NCI-H1436 treated with DMSO at 0.1 percent for 48 hours (cell line): ENCODE data around the gene C1QA.

Source experiments
- DNase-seq: peaks from one replicate; lab custom pipeline; 2025; lab: John Stamatoyannopoulos, UW

C1QA gene, protein sequence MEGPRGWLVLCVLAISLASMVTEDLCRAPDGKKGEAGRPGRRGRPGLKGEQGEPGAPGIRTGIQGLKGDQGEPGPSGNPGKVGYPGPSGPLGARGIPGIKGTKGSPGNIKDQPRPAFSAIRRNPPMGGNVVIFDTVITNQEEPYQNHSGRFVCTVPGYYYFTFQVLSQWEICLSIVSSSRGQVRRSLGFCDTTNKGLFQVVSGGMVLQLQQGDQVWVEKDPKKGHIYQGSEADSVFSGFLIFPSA

DNA sequence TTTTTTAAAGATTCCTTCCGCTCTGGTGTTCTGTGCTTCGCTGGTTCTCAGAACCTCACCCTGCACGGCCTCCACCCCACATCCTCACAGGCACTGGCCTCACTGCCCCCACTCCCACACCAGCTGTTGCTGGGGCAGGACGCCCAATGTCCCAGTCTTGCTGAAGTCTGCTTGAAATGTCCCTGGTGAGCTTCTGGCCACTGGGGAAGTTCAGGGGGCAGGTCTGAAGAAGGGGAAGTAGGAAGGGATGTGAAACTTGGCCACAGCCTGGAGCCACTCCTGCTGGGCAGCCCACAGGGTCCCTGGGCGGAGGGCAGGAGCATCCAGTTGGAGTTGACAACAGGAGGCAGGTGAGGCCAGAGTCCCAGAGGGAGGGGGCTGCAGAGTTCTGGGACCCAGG lies at the start of gene C1QA:
Gene C1QA (plus strand): TSS at position 276 of the 400 bp plus-strand sequence. CDS start 989 bp downstream, outside the sequence.
- no peak for DNase-seq

DNA sequence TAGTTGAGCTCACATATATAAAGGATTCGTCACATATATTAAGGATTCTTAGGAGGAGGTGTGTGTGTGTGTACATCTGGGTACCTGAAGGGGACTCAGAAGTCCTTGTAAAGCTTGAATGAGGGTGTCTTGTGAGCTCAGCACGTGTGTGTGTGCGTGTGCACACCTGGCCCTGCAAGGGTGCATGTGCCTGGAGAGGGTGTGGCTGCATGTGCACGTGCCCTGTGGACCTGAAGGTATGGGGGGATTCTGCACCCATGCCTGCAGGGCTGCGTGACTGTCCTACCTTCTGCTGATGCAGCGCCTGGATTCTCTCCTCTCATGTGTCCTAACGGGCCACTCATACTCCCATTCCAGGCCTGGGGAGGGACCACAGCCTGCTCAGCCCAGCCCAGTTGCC lies 49.2 kb upstream of the C1QA start:
- DNase-seq = no peak

DNA sequence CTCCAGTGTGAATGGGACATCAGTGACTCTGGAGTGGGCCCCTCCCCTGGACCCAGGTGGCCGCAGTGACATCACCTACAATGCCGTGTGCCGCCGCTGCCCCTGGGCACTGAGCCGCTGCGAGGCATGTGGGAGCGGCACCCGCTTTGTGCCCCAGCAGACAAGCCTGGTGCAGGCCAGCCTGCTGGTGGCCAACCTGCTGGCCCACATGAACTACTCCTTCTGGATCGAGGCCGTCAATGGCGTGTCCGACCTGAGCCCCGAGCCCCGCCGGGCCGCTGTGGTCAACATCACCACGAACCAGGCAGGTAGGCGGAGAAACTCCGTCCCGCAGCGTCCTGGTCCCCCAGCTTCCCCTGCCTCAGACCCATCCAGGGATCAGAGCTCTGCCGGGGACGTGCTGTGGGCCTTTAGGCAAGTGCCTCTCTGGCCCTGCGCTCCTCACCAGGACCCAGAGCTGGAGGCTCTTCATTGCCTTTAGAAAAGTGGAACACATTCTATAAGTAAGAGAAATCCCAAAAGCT lies 47.5 kb upstream of the C1QA start:
- no peak for DNase-seq

DNA sequence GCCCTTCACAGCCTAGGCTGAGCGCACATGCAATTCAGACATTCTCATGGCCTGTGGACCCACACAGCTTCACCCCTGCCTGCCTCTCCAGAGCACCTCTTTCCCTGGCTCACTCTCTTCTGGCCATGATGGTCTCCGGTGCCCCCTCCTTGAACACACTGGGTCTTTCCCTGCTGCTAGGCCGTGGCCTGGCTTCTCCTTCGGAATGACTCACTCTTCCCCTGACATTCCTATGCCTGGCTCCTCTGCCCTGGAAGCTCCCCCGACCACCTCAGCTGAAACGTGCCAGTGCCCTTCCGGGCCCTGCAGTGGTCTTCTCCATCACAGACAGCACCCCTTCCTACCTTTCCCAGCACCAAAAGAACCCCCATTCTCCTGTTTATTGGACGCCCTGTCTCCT lies 44.9 kb upstream of the C1QA start:
- DNase-seq = no peak

DNA sequence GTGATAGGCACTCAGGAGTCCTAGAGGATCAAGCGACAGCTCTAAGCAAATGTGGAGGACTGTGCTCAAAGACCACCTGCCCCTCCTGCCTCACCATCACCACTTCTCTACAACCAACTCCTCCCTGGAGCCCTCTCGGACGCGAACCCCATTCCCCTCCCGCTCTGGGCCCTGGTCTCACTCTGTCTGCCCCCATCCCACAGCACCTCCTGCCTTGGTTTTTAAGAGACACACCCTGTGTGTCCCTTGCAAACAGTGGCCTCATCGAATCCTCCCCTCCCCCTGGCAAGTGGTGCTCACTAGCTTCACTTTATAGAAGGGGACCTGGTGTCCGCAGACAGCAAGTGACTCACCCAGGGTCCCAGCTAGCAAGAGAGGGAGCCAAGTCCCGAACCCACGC lies 44.4 kb upstream of the C1QA start:
- no peak for DNase-seq

DNA sequence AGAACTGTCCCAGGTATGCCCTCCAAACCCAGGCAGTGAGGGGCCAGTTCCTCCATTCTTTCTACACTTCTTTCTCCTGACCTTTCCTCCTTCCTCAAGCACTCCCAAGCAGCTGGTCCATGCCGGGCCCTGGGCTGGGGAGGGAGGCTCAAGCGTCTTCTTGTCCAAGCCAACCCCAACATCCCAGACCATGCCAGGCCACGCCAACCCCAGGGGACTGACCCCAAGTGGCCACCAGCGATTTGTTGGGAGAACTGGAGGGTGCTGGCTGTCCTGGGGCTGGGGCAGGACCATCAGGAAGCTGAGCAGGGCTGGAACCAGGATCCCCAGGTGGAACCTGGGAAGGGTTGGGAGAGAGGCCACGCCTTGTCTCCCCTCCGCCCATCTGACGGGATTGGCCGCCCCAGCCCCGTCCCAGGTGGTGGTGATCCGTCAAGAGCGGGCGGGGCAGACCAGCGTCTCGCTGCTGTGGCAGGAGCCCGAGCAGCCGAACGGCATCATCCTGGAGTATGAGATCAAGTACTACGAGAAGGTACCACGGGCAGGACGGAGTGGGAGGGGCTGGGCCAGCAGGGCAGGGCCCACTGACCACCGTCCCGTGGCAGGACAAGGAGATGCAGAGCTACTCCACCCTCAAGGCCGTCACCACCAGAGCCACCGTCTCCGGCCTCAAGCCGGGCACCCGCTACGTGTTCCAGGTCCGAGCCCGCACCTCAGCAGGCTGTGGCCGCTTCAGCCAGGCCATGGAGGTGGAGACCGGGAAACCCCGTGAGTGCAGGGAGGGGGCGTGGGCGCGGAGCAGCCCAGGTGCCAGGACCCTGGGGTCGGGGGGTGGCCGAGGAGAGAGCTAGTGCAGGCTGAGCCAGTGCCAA lies 43.3 kb upstream of the C1QA start:
- DNase-seq = no peak

DNA sequence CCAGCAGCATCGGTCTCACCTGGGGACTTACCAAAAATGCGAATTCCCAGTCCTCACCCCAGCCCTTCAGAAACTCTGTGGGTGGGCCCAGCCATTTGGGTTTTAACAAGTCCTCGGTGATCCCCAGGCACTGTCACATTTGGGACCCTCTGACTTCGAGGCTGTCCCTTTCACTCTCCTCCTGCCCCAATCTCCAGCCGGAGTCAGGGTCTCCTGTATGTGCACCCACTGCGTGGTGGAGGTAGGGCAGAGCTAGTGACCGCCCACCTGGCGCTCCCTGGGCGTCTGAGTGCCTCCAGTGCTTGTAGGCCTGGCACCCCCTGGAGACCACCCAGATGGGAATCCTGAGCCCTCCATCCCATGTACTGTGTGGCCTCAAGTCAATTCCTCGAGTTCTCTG lies 42.0 kb upstream of the C1QA start:
- DNase-seq = no peak

DNA sequence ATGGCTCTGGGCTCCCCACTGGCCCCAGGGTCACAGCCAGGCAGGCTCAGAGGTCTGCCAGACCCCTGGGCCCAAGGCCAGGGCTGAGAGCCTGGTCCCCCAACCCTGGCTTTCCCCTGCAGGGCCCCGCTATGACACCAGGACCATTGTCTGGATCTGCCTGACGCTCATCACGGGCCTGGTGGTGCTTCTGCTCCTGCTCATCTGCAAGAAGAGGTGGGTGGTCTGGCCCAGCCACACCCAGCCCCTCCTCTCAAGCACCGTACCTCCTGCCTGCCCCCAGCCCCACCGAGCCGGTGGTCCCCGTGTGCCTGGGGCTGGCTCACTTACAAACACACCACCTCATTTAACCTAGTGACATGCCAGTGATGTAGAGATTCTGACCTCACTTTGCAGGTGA lies 41.3 kb upstream of the C1QA start:
- no peak for DNase-seq

DNA sequence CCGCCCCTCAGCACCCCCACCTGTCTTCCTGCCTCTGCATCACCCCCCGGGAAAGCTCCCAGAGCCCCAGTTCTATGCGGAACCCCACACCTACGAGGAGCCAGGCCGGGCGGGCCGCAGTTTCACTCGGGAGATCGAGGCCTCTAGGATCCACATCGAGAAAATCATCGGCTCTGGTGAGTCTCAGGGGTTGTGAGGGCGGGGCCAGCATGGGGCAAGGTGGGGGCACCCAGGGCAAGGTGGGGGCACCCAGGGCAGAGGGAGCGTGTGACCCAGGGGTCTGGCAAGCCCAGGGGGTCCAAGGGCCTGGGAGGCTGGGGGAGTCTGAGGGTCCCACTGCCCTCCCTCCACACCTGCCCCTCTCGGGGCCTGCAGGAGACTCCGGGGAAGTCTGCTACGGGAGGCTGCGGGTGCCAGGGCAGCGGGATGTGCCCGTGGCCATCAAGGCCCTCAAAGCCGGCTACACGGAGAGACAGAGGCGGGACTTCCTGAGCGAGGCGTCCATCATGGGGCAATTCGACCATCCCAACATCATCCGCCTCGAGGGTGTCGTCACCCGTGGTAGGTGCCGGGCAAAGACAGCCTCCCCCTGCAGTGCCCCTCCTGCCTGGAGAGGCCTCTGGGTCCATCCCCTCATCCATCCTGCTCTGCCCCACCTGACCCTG lies 39.0 kb upstream of the C1QA start:
- no peak for DNase-seq

DNA sequence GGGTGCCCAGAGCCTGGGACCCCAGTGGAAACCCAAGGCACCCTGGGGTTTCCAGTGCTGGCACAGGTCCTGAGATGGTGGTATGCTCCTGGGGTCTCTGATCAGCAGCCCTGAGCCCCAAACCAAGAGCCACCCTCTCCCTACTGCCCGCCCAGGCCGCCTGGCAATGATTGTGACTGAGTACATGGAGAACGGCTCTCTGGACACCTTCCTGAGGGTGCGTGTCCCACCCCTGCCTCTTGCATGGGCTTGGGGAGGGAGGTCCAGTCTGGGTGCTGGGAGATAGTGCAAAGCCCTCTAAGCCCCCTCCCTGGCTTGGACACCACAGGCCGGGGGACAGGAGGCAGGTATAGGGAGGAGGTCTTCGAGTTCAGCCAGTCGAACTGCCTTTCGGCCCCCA lies 38.4 kb upstream of the C1QA start:
- DNase-seq = no peak

DNA sequence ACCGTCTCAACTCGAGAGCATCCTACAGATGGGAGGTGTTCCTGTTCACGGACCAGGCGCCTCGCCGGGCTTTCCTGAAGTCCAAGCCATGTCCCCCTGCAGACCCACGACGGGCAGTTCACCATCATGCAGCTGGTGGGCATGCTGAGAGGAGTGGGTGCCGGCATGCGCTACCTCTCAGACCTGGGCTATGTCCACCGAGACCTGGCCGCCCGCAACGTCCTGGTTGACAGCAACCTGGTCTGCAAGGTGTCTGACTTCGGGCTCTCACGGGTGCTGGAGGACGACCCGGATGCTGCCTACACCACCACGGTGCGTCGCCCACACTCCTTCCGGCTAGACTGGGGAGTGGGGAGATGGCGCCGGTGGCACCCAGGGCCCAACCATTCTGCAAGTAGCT lies 37.7 kb upstream of the C1QA start:
- no peak for DNase-seq

DNA sequence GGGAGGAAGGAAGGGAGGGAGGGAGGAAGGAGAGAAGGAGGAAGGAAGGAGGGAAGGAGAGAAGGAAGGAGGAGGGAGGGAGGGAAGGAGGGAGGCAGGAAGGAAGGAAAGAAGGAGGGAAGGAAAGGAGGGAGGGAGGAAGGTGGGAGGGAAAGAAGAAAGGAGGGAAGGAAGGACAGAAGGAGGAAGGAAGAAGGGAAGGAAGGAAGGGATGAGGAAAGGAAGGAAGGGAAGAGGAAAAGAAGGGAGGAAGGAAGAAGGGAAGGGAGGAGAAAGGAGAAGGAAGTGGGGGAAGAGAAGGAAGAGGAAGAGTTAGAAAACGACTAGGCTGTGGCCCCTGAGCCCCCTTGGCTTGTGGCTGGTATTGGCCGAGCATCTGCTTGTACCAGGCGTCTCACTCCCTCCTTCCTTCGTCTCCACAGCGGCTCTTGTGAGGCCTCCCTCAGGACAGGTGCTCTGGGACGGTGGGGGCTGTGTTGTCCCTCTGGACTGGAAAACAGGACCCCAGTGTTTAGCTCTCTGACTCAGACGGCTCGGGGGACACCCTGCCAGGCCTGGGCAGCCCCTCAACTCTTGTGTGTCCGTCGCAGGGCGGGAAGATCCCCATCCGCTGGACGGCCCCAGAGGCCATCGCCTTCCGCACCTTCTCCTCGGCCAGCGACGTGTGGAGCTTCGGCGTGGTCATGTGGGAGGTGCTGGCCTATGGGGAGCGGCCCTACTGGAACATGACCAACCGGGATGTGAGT lies 36.2 kb upstream of the C1QA start:
- DNase-seq = no peak

DNA sequence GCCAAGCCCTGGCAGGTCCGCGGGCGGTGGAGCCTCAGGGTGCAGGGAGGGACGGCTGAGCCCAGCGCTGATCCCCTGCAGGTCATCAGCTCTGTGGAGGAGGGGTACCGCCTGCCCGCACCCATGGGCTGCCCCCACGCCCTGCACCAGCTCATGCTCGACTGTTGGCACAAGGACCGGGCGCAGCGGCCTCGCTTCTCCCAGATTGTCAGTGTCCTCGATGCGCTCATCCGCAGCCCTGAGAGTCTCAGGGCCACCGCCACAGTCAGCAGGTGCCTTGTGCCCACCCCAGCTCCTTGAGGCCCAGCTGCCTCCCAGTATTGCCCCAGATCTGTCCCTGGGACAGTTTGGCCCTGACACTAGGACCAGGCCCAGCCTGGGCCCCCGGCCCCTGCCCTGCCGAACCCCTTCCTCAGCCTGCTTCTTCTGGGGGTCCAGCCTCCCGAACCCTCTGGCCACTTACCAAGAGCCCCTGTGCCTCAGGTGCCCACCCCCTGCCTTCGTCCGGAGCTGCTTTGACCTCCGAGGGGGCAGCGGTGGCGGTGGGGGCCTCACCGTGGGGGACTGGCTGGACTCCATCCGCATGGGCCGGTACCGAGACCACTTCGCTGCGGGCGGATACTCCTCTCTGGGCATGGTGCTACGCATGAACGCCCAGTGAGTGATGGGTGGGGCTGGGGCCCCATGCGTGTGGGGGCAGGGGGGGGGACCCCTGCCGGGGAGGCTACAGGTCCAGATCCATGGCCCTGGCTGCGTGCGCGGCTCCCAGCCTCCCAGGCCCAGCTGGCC lies 35.4 kb upstream of the C1QA start:
- DNase-seq = no peak

DNA sequence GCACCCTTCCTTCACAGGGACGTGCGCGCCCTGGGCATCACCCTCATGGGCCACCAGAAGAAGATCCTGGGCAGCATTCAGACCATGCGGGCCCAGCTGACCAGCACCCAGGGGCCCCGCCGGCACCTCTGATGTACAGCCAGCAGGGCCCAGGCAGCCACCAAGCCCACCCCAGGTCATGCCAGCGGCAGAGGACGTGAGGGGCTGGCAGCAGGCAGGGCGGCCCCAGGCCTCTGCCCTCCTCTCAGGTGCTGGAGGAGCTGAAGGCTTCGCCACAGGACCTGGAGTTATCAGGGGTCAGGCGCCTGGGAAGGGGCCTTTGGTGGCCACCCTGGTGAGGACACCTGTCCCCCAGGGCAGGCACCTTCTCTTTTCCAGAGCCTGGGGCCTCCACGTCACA lies 34.8 kb upstream of the C1QA start:
- no peak for DNase-seq

DNA sequence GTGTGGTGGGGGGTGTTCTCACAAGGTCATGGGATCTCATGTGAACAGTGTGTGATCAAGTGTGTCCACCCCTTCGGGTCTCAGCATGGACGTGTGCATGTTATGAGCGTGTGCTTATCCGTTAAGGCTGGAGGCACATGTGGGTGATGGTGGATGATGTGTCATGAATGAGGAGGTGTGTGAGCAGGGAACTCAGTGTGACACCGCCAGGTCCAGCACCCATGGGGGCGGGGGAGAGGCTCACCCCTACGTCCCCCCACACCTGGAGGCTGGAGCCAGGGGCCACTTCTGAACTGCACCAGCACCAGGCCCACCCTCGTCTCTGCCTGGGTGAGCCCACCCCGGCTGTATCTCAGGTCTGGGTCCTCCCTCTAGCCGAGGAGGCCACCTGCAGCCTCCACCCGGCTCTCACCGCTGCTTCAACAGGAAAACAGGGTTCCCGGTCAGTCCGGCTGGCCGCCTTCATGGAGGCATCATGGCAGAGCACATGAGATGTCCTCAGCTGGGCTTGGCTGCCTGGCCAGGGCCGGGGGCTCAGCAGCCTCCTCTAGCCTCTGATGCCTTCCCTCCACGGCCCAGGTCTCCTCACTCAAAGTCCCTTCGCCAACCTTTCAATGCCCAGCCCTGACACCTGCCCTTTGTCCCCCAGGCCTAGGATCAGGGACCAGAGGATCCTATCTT lies 34.2 kb upstream of the C1QA start:
- DNase-seq = no peak

DNA sequence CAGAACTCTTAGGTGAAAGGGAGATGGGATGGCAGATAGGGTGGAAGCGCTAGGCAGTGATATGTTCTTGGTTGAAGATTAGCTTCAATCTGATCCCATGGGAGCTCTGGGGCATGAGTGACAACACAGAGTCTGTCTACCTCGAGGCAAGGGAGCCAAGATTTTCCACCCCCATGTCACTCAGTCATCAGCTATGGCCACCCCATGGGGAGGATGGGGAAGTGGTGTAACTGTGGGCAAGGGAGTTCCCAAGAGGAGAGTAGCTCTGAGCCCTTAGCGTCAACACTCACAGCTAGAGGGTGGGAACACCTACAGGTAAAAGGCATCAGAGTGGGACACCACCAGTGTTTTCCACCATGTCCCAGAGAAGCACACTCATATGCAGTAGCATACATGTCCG lies 30.3 kb upstream of the C1QA start:
- no peak for DNase-seq

DNA sequence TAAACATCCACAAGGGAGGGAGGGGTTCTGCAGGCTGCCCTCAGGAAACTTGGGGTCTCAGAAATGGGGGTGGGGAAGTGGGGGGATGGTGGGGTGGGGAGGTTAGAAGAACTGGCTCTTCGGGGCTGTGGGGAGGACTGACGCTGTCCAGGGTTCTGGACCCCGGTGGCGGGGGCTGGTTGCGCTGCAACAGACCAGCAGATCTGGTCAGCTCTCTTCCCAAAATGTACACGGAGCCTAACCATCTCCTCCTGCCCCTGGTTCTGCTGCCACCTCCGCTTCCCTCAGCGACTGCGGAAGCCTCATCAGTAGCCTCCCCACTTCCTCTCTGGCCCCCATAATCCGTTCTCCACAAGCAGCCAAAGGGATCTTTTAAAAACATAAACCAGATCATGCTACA lies 29.3 kb upstream of the C1QA start:
- DNase-seq = no peak

DNA sequence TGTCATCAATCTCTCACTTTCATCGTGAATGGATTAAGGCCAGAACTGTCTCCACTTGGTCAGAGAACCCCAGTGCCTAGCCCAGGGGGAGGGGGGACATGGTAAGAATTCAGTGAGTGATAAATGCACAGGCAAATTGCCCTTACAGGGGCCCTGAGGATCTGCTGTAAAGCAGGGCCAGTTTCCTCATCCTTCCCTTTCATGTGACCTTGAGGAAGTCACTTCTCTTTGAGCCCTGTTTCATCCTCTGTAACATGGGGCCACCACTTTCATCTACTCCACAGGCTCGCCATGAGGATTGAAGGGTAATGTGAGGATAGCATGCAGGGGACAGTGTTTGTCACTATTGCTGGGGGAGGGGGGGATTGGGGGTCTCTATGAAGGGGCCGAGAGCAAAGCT lies 28.1 kb upstream of the C1QA start:
- DNase-seq = no peak

DNA sequence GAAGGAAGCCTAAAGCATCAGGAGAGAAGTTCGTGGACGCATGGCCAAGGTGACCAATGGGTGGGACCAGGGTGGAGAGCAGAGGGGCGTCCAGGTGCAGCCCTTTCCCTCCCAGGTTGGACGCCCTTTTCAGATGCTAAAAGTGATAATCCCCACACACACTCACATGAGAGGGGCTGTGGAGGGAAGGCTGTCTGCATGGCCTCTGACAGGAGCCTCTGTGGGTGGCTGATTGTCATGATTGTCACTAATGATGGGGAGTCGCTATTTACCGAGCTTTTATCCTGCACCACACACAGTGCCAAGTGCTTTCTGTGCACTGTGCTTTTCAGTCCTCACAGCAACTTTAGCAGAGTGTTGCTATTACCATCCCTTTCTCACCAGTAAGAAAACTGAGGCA lies 27.1 kb upstream of the C1QA start:
- DNase-seq = no peak

DNA sequence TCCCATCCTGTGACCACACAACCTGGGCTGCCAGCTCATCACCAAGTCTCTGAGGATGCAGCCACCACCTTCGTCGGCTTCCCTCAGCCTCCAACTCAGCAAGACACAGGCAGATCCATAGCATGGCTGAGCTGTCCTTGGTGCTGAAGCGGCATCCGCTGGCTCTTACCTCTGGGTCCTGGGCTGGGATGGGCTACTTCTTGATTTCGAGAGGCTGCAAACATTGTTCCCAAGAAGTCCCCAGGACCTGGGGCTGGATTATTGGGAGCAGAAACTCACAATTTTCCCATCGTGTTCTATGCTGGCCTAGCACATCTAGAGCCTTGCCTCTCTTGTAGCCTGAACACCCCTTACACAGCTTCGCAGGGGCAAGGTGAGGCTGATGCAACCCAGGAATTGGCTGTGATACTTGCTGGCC lies 24.9 kb upstream of the C1QA start:
- no peak for DNase-seq
